Measurements from ENCODE around the gene IGF2BP2. TPM values are rescaled to one million over a fixed set of nuclear protein-coding genes. Genes with fewer than 3 reads are reported as not detected.
A peak's percentile ranks its signal among the peaks of the same experiment; 100 is the strongest.

Gene IGF2BP2
- total RNA-seq, 1 experiment from 2014 or later: 133 TPM

DNA sequence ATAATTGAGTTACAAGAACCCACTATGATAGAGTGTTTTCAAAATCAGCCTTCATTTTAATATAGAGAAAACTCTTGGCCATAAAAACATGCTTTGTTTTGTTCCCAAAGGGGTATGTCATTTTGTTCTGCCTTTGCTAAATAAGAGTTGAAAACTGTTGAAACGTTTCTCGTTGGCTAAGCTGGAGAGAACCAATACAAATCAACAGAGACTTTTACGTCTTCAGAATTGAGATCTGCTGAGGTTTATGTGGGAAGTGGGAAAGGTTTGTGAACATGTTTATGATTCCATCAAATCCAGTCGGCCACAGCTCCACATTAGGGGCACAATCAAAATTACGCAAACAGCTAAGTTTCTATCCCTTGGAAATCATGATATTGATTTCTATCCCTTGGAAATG is 102.0 kb downstream of the IGF2BP2 start:
- ChIA-PET POLR2A (interaction anchor here (0.6 kb wide), 1 partner anchor 215 kb away, joined by 4 read pairs; no protein-coding TSS in a partner anchor), CTCF (interaction anchor here (2.3 kb wide), 1 partner anchor 62 kb away, joined by 10 read pairs; no protein-coding TSS in a partner anchor)
- no peak for TF ChIP-seq MXD4 (CRISPR knock-in tag; IDR thresholded peaks at IDR 0.05; ENCODE audit: borderline replicate concordance)
- TF ChIP-seq, protein P1, sequence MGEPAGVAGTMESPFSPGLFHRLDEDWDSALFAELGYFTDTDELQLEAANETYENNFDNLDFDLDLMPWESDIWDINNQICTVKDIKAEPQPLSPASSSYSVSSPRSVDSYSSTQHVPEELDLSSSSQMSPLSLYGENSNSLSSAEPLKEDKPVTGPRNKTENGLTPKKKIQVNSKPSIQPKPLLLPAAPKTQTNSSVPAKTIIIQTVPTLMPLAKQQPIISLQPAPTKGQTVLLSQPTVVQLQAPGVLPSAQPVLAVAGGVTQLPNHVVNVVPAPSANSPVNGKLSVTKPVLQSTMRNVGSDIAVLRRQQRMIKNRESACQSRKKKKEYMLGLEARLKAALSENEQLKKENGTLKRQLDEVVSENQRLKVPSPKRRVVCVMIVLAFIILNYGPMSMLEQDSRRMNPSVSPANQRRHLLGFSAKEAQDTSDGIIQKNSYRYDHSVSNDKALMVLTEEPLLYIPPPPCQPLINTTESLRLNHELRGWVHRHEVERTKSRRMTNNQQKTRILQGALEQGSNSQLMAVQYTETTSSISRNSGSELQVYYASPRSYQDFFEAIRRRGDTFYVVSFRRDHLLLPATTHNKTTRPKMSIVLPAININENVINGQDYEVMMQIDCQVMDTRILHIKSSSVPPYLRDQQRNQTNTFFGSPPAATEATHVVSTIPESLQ (CRISPR knock-in tag; IDR thresholded peaks at IDR 0.05): no peak
- TF ChIP-seq HMGA2 (CRISPR knock-in tag; IDR thresholded peaks at IDR 0.05): no peak
- TF ChIP-seq, protein P2, sequence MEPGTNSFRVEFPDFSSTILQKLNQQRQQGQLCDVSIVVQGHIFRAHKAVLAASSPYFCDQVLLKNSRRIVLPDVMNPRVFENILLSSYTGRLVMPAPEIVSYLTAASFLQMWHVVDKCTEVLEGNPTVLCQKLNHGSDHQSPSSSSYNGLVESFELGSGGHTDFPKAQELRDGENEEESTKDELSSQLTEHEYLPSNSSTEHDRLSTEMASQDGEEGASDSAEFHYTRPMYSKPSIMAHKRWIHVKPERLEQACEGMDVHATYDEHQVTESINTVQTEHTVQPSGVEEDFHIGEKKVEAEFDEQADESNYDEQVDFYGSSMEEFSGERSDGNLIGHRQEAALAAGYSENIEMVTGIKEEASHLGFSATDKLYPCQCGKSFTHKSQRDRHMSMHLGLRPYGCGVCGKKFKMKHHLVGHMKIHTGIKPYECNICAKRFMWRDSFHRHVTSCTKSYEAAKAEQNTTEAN (CRISPR knock-in tag; IDR thresholded peaks at IDR 0.05): no peak
- no peak for TF ChIP-seq NFE2L1 (CRISPR knock-in tag; IDR thresholded peaks at IDR 0.05)
- no peak for TF ChIP-seq ZNF512 (CRISPR knock-in tag; IDR thresholded peaks at IDR 0.05; ENCODE audit: borderline replicate concordance)
- no peak for TF ChIP-seq RELA (CRISPR knock-in tag; IDR thresholded peaks at IDR 0.05; ENCODE audit: borderline replicate concordance)
- TF ChIP-seq IRF1 (CRISPR knock-in tag; IDR thresholded peaks at IDR 0.05): no peak
- TF ChIP-seq ZSCAN18 (CRISPR knock-in tag; IDR thresholded peaks at IDR 0.05): no peak
- TF ChIP-seq, protein P3, sequence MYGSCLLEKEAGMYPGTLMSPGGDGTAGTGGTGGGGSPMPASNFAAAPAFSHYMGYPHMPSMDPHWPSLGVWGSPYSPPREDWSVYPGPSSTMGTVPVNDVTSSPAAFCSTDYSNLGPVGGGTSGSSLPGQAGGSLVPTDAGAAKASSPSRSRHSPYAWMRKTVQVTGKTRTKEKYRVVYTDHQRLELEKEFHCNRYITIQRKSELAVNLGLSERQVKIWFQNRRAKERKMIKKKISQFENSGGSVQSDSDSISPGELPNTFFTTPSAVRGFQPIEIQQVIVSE (CRISPR knock-in tag; IDR thresholded peaks at IDR 0.05; ENCODE audit: borderline replicate concordance): no peak
- H3K4me3 Mint-ChIP-seq: no peak overlapping the region
- no peaks in the 10 kb centered on the region for H3K27me3 Mint-ChIP-seq (ENCODE audit: low read depth)
- H3K9me3 Mint-ChIP-seq: no peaks in the 10 kb centered on the region
- ATAC-seq: no peak
- no peaks in the 10 kb centered on the region for H3K36me3 Mint-ChIP-seq
- peaks cover 87% of the 10 kb centered on the region for H3K4me1 Mint-ChIP-seq
- H3K27ac Mint-ChIP-seq: peak overlapping the region; percentile 75
- no peak for DNase-seq (ENCODE audit: low spot score)

DNA sequence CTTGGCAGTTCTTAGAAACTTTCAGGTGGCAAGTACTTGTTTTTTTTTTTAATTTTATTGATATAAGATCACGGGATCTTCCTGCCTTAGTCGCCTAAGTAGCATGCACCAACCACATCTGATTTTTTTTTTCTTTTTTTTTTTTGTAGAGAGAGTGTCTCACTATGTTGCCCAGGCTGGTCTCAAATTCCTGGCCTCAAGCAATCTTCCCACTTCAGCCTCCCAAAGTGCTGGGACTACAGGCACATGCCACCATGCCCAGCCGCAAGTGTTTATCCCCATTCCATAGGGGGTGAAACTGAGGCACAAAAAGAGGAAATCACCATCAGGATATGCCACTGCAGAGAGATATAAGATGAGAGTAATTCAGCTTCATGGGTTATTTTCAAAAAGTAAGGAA is 102.9 kb downstream of the IGF2BP2 start:
- H3K9me3 Mint-ChIP-seq: no peaks in the 10 kb centered on the region
- H3K27me3 Mint-ChIP-seq (ENCODE audit: low read depth): no peaks in the 10 kb centered on the region
- H3K27ac Mint-ChIP-seq: no peak overlapping the region; the same call in 1 of the 2 replicates
- CTCF ChIA-PET: no interaction called here
- peaks cover 87% of the 10 kb centered on the region for H3K4me1 Mint-ChIP-seq
- H3K4me3 Mint-ChIP-seq: no peak overlapping the region
- TF ChIP-seq NR3C1 (CRISPR knock-in tag; conservative IDR thresholded peaks at IDR 0.05; ENCODE audit: low read depth) (no peak), ZNF121 (CRISPR knock-in tag; IDR thresholded peaks at IDR 0.05) (peak; percentile 89)
- POLR2A ChIA-PET: no interaction called here
- no peak for ATAC-seq
- DNase-seq (ENCODE audit: low spot score): no peak
- H3K36me3 Mint-ChIP-seq: no peaks in the 10 kb centered on the region

GRCh38 chr3:185720326-185720725 is 104.5 kb downstream of the IGF2BP2 start:
- Mint-ChIP-seq H3K4me3 (no peak overlapping the region), H3K27ac (peak overlapping the region; percentile 55; the same call in 1 of the 2 replicates), H3K9me3 (no peaks in the 10 kb centered on the region), H3K36me3 (no peaks in the 10 kb centered on the region), H3K27me3 (ENCODE audit: low read depth) (no peaks in the 10 kb centered on the region), H3K4me1 (peaks cover 89% of the 10 kb centered on the region)
- ATAC-seq (no peak), DNase-seq (ENCODE audit: low spot score) (no peak)
- POLR2A ChIA-PET: interaction anchor here (1.1 kb wide), 1 partner anchor 9 kb away, joined by 3 read pairs; no protein-coding TSS in a partner anchor
- CTCF ChIA-PET: interaction anchor here (1.0 to 2.9 kb wide), 7 partner anchors 8 to 60 kb away, joined by 3 to 13 read pairs (median 7); no protein-coding TSS in a partner anchor
- TF ChIP-seq ZSCAN18 (CRISPR knock-in tag; IDR thresholded peaks at IDR 0.05) (no peak), NFYB (CRISPR knock-in tag; conservative IDR thresholded peaks at IDR 0.05; ENCODE audit: low read depth) (no peak), CREB1 (CRISPR knock-in tag; IDR thresholded peaks at IDR 0.05) (no peak), NFATC4 (CRISPR knock-in tag; IDR thresholded peaks at IDR 0.05) (no peak), E2F5 (CRISPR knock-in tag; IDR thresholded peaks at IDR 0.05) (no peak), SMAD4 (CRISPR knock-in tag; IDR thresholded peaks at IDR 0.05) (no peak), ATF2 (CRISPR knock-in tag; IDR thresholded peaks at IDR 0.05; ENCODE audit: borderline replicate concordance, low read depth) (no peak), OVOL2 (CRISPR knock-in tag; IDR thresholded peaks at IDR 0.05; ENCODE audit: borderline replicate concordance) (no peak), NR1H2 (CRISPR knock-in tag; IDR thresholded peaks at IDR 0.05) (no peak), NFE2L1 (CRISPR knock-in tag; IDR thresholded peaks at IDR 0.05) (no peak)

All from WTC11 (cell line).